ENCODE results near the gene SOBP. TPM values are rescaled to one million over a fixed set of nuclear protein-coding genes. Genes with fewer than 3 reads are reported as not detected.

Gene SOBP
- total and polyA plus RNA-seq, 7 donors = 5.7 to 27.6 (median 19.5) TPM

GRCh38 chr6:107560657-107561056, 70.7 kb downstream of the SOBP start:
- DNase-seq = no peak
- TF ChIP-seq CTCF (IDR thresholded peaks at IDR 0.05) = no peak
- Histone ChIP-seq H3K27ac (peak overlapping the region; percentile 56), H3K4me1 (no peaks in the 10 kb centered on the region), H3K4me3 (no peak overlapping the region), H3K9me3 (no peaks in the 10 kb centered on the region), H3K27me3 (ENCODE audit: insufficient read depth in 3 of 3, low read length in 2 of 3) (no peaks in the 10 kb centered on the region), H3K36me3 (ENCODE audit: insufficient read depth in 1 of 2, low read depth in 1 of 2) (peaks cover 0 to 2% of the 10 kb centered on the region in 2 donors)
- peak in 1 of 4 donors; percentile 32 for ATAC-seq
- intact Hi-C loops (cut with DNase I) = no loop called here
- 69 to 79% (median 73%) methylated on average over 4 of the region's 4 CpGs for WGBS, 3 donors

- ATAC-seq (peak in 1 of 4 donors; percentile 56), DNase-seq (peak; percentile 36 to 67)
- 55 to 57% (median 56%) methylated on average over 3 of the region's 3 CpGs for WGBS, 3 donors
- no peak overlapping the region for H3K4me3 ChIP-seq
- no peaks in the 10 kb centered on the region for H3K27me3 ChIP-seq (ENCODE audit: insufficient read depth in 3 of 3, low read length in 2 of 3)
- H3K9me3 ChIP-seq = no peaks in the 10 kb centered on the region
- H3K27ac ChIP-seq = peak overlapping the region; percentile 1
- TF ChIP-seq CTCF (IDR thresholded peaks at IDR 0.05) = no peak
- no peaks in the 10 kb centered on the region for H3K36me3 ChIP-seq (ENCODE audit: insufficient read depth in 1 of 2, low read depth in 1 of 2)
- intact Hi-C loops (cut with DNase I) = no loop called here
- no peaks in the 10 kb centered on the region for H3K4me1 ChIP-seq
Observed at GRCh38 chr6:107561306-107561705, 71.4 kb downstream of the SOBP start.

GRCh38 chr6:107563694-107564588, 74.0 kb downstream of the SOBP start:
- no peak overlapping the region for H3K4me3 ChIP-seq
- no peaks in the 10 kb centered on the region for H3K9me3 ChIP-seq
- no peaks in the 10 kb centered on the region for H3K4me1 ChIP-seq
- H3K36me3 ChIP-seq (ENCODE audit: insufficient read depth in 1 of 2, low read depth in 1 of 2) = no peaks in the 10 kb centered on the region
- WGBS, 3 donors = 77 to 90% (median 82%) methylated on average over 13 of the region's 13 CpGs
- H3K27ac ChIP-seq = no peak overlapping the region
- intact Hi-C loops (cut with DNase I) = no loop called here
- ATAC-seq (no peak), DNase-seq (no peak)
- no peaks in the 10 kb centered on the region for H3K27me3 ChIP-seq (ENCODE audit: insufficient read depth in 3 of 3, low read length in 2 of 3)
- TF ChIP-seq CTCF (IDR thresholded peaks at IDR 0.05) = no peak

- H3K9me3 ChIP-seq = no peaks in the 10 kb centered on the region
- no peak for TF ChIP-seq CTCF (IDR thresholded peaks at IDR 0.05)
- no peaks in the 10 kb centered on the region for H3K27me3 ChIP-seq (ENCODE audit: insufficient read depth in 3 of 3, low read length in 2 of 3)
- ATAC-seq = no peak
- 49 to 63% (median 58%) methylated on average over 4 of the region's 4 CpGs for WGBS, 3 donors
- DNase-seq = no peak
- no peaks in the 10 kb centered on the region for H3K4me1 ChIP-seq
- no peak overlapping the region for H3K4me3 ChIP-seq
- no peak overlapping the region for H3K27ac ChIP-seq
- H3K36me3 ChIP-seq (ENCODE audit: insufficient read depth in 1 of 2, low read depth in 1 of 2) = no peaks in the 10 kb centered on the region
- intact Hi-C loops (cut with DNase I) = no loop called here
Observed at GRCh38 chr6:107564589-107564951, 74.7 kb downstream of the SOBP start.
